Sigmoid colon (tissue), 7 donors: ENCODE results near the gene OSBP2. TPM values are rescaled to one million over a fixed set of nuclear protein-coding genes. Genes with fewer than 3 reads are reported as not detected.

Experiments used
- DNase-seq: peaks from one replicate; pipeline ENCODE4 v3.0.0-alpha.2; 2019
- H3K27ac ChIP-seq, 4 donors: fragments of 200-600 bp; sonication (generic); one replicate each; pipeline ENCODE4 v1.5.1; 2016 to 2019; ENCODE audit warnings: mild to moderate bottlenecking in 1 of 4
- H3K27me3 ChIP-seq, 3 donors: fragments of 200-600 bp; sonication (generic); one replicate each; pipeline ENCODE4 v1.5.1; 2019; ENCODE audit warnings: mild to moderate bottlenecking in 1 of 3
- H3K36me3 ChIP-seq, 4 donors: fragments of 200-600 bp; sonication (generic); one replicate each; pipeline ENCODE4 v1.5.1; 2016 to 2019
- H3K4me1 ChIP-seq, 4 donors: fragments of 200-600 bp; sonication (generic); one replicate each; pipeline ENCODE4 v1.5.1; 2017 to 2019
- H3K4me3 ChIP-seq, 4 donors: fragments of 200-600 bp; sonication (generic); one replicate each; pipeline ENCODE4 v1.5.1; 2017 to 2019; ENCODE audit warnings: mild to moderate bottlenecking in 2 of 4, moderate library complexity in 1 of 4
- H3K9me3 ChIP-seq, 4 donors: fragments of 200-600 bp in 3 of 4; sonication (generic) in 3 of 4; one replicate each; pipeline versions ENCODE4 v1.5.1 to v1.6.1; 2013 to 2019
- EP300 ChIP-seq, 4 donors: sonication (generic); formaldehyde crosslinking; IDR thresholded peaks; one replicate each; pipeline ENCODE4 v1.6.1; 2017; ENCODE audit warnings: antibody characterized with exemption in 4 of 4
- POLR2A ChIP-seq, 2 donors: fragments of 450-650 bp; IDR thresholded peaks; one replicate each; pipeline ENCODE4 v1.6.1; 2016; ENCODE audit warnings: antibody characterized with exemption in 2 of 2, mild to moderate bottlenecking in 2 of 2, moderate library complexity in 2 of 2
- POLR2AphosphoS5 ChIP-seq, 4 donors: sonication (generic); formaldehyde crosslinking; IDR thresholded peaks; one replicate each; pipeline ENCODE4 v1.6.1; 2017; ENCODE audit warnings: antibody characterized with exemption in 4 of 4
- WGBS, 2 donors: extraction: QIAGEN DNeasy Blood & Tissue Kit; methylation state at CpG; one replicate each; pipeline ENCODE4 v1.1.7; 2013; 5-methylcytosine and 5-hydroxymethylcytosine counted together
- intact Hi-C: fragments of 100-400 bp; cut with DNase I; formaldehyde crosslinking; loops from one replicate; pipeline ENCODE4 v1.15.1; 2023
- polyA plus RNA-seq, 3 donors: library from polyadenylated mRNA; stranded (reverse); fragments of 200-250 nt; gene quantifications; one replicate each; pipeline ENCODE4 v1.2.3, GENCODE V29; 2013
- total RNA-seq, 4 donors: library from RNA; depleted of rRNA; stranded (reverse); fragments of >200 nt; gene quantifications; one replicate each; pipeline ENCODE4 v1.1.0, GENCODE V29; 2016
- TF ChIP-seq, protein P1 (sequence below), 4 experiments: fragments of 450-650 bp in 3 of 4; fragments of 200-600 bp in 1 of 4; IDR thresholded peaks; one replicate each; pipeline ENCODE4 v1.5.1; 2016 to 2019; ENCODE audit warnings: antibody characterized with exemption in 4 of 4, mild to moderate bottlenecking in 3 of 4, moderate library complexity in 2 of 4
- donor health status: healthy with polysubstance abuse.
- donor health status: Bipolar disorder and iron deficiency.
- donor health status: healthy.

OSBP2 gene
- total and polyA plus RNA-seq, 7 donors = 1.2 to 3.0 (median 1.6) TPM

DNA sequence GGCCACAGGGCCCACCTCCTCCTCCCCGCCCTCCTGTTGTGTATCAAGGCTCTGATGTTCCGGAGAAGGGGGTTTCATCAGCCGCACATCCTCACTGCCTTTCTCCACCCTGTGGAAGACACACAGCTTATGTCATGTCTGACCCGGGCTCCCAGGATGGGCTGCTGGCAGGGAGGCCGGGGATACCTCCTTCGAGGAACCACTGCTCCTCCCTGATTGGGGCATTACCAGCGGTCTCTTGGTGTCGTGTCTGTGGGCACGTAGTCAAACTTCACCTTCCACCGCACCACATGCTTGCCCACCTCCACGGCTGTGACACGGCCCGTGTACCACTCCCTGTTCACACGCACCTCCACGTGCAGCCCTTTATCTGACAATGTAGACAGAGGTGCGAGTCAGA, 238.0 kb downstream of the OSBP2 start:
- H3K36me3 ChIP-seq = peaks cover 46 to 100% (median 81%) of the 10 kb centered on the region in 4 donors
- intact Hi-C loops = no loop called here

DNA sequence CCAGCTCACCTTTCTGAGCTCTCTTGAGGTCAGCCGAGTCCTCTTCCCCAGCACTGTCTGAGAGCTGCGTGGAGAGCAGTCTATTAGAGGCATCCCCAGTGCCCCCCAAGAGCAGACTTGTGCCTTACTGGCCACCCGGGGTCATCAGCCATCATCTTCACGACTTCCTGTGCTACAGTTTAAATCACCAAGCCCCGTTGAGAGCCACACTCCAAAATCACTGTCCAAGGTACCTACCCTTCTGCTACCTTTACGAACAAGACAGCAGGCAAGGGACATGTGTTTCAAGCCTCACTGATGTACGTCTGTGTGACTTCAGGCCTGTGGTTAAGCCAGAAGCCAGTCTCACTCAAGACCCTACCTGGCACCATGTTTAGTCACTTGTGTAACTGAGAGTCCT, 238.8 kb downstream of the OSBP2 start:
- peaks cover 46 to 100% (median 79%) of the 10 kb centered on the region in 4 donors for H3K36me3 ChIP-seq

More for the DNA sequence above, 238.0 kb downstream of the OSBP2 start:
- Histone ChIP-seq H3K4me1 (no peaks in the 10 kb centered on the region), H3K27ac (no peak overlapping the region), H3K4me3 (no peak overlapping the region), H3K27me3 (no peaks in the 10 kb centered on the region), H3K9me3 (no peaks in the 10 kb centered on the region)
- no peak for DNase-seq
- 96% methylated on average over 16 of the region's 16 CpGs for WGBS, 2 donors
- TF ChIP-seq POLR2AphosphoS5 (IDR thresholded peaks at IDR 0.05) = no peak
- no peak for TF ChIP-seq EP300 (IDR thresholded peaks at IDR 0.05)
- TF ChIP-seq POLR2A (IDR thresholded peaks at IDR 0.05) = no peak
- TF ChIP-seq, protein P1, sequence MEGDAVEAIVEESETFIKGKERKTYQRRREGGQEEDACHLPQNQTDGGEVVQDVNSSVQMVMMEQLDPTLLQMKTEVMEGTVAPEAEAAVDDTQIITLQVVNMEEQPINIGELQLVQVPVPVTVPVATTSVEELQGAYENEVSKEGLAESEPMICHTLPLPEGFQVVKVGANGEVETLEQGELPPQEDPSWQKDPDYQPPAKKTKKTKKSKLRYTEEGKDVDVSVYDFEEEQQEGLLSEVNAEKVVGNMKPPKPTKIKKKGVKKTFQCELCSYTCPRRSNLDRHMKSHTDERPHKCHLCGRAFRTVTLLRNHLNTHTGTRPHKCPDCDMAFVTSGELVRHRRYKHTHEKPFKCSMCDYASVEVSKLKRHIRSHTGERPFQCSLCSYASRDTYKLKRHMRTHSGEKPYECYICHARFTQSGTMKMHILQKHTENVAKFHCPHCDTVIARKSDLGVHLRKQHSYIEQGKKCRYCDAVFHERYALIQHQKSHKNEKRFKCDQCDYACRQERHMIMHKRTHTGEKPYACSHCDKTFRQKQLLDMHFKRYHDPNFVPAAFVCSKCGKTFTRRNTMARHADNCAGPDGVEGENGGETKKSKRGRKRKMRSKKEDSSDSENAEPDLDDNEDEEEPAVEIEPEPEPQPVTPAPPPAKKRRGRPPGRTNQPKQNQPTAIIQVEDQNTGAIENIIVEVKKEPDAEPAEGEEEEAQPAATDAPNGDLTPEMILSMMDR (IDR thresholded peaks at IDR 0.05) = no peak

DNA sequence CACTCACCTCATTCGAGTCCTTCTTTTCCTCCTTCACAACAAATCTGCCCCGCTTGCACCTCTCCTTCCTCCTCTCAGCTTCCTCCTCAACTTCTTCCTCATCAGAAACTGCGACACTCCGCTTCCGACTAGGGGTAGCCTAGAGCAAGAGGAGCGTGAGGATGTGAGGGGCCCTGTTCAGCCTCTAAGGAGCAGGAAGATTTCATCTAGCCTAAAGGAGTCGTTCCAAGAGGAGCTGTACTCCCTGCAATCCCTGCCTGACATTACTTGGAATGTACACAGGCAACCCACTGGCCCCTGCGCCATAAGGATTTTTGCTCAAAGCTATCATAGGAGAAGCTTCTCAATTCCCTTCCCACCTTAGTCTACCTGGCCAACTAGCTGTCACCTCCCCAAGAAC, 239.4 kb downstream of the OSBP2 start:
- 93 to 94% methylated on average over 8 of the region's 8 CpGs for WGBS, 2 donors
- Histone ChIP-seq H3K4me1 (no peaks in the 10 kb centered on the region), H3K27me3 (no peaks in the 10 kb centered on the region), H3K4me3 (no peak overlapping the region), H3K36me3 (peaks cover 47 to 100% (median 80%) of the 10 kb centered on the region in 4 donors), H3K9me3 (no peaks in the 10 kb centered on the region), H3K27ac (no peak overlapping the region)
- TF ChIP-seq, protein P1 (IDR thresholded peaks at IDR 0.05) = no peak
- TF ChIP-seq POLR2A (IDR thresholded peaks at IDR 0.05) (no peak), EP300 (IDR thresholded peaks at IDR 0.05) (no peak), POLR2AphosphoS5 (IDR thresholded peaks at IDR 0.05) (no peak)
- intact Hi-C loops = no loop called here
- DNase-seq = no peak

More for the DNA sequence above, 238.8 kb downstream of the OSBP2 start:
- no peak overlapping the region for H3K27ac ChIP-seq
- intact Hi-C loops = no loop called here
- no peak overlapping the region for H3K4me3 ChIP-seq
- WGBS, 2 donors = 90 to 92% methylated on average over 7 of the region's 7 CpGs
- no peak for TF ChIP-seq EP300 (IDR thresholded peaks at IDR 0.05)
- TF ChIP-seq POLR2AphosphoS5 (IDR thresholded peaks at IDR 0.05) = no peak
- no peak for TF ChIP-seq POLR2A (IDR thresholded peaks at IDR 0.05)
- TF ChIP-seq, protein P1 (IDR thresholded peaks at IDR 0.05) = no peak
- no peaks in the 10 kb centered on the region for H3K4me1 ChIP-seq
- no peaks in the 10 kb centered on the region for H3K27me3 ChIP-seq
- no peaks in the 10 kb centered on the region for H3K9me3 ChIP-seq
- DNase-seq = no peak

DNA sequence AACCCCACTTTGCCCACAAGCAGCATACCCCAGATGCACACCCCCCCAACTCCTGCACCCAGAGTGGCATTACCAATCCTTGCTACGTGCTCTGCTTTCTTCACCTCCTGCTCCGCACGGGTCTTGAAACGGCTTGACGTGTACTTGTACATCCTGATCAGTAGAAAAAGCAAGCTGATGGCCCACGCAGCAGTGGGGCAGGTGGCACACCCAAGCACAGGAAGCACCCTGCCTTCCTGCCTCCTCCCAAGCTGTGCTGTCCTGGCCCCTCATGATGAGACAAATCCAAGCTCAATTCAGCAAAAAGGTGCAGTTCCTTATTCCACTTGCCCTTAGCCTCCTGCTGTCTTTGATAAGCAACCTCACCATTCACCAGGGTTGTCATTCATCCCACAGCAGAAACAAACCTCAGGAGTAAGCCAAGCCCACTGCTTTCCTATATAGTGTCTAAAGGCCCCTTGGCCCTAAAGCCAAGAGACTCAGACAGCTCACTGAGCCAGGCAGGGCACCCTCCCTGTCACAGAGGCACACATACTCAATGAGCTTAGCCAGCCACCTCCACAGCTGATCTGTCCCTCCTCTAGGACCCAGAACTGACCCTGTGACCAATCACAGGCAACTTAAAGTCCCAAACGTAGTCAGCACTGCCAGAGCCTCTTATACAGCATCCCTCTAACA, 246.2 kb downstream of the OSBP2 start:
- Histone ChIP-seq H3K27ac (no peak overlapping the region), H3K9me3 (no peaks in the 10 kb centered on the region), H3K4me3 (no peak overlapping the region), H3K36me3 (peaks cover 69 to 100% (median 84%) of the 10 kb centered on the region in 4 donors), H3K4me1 (no peaks in the 10 kb centered on the region), H3K27me3 (no peaks in the 10 kb centered on the region)
- no peak for TF ChIP-seq POLR2A (IDR thresholded peaks at IDR 0.05)
- no peak for TF ChIP-seq POLR2AphosphoS5 (IDR thresholded peaks at IDR 0.05)
- TF ChIP-seq, protein P1 (IDR thresholded peaks at IDR 0.05) = no peak
- no peak for TF ChIP-seq EP300 (IDR thresholded peaks at IDR 0.05)
- 72 to 90% methylated on average over 7 of the region's 7 CpGs for WGBS, 2 donors
- intact Hi-C loops = no loop called here
- no peak for DNase-seq
